IMR-90 (cell line): ENCODE measurements around the gene BAIAP2. TPM values are rescaled to one million over a fixed set of nuclear protein-coding genes. Genes with fewer than 3 reads are reported as not detected.

ENCODE experiments used
- ATAC-seq: fragments of 200-7000 bp; cut with Tn5 transposase; 2 replicates; pipeline ENCODE4 v1.9.1; 2020; ENCODE audit warnings: low read depth, mild to moderate bottlenecking, moderate library complexity
- BruUV-seq: library from RNA; stranded (reverse); fragments of 400-500 nt; replicated peaks from 2 replicates; lab custom pipeline; 2021; lab: Mats Ljungman, UMichigan
- CTCF ChIA-PET: fragments of 300-600 bp; formaldehyde crosslinking; extraction: SDS; loops from one replicate; lab custom pipeline; 2021; ENCODE audit warnings: antibody characterized with exemption; lab: Yijun Ruan, JAX
- POLR2A ChIA-PET: fragments of 300-600 bp; sonication (Branson Sonifier 250); formaldehyde crosslinking; loops from one replicate; lab custom pipeline; 2022; ENCODE audit warnings: antibody characterized with exemption; ENCODE audit not compliant: unreplicated experiment; lab: Charles Lee
- DNase-seq: peaks from one replicate; pipeline ENCODE4 v3.0.0; 2013
- H2AFZ ChIP-seq: replicated peaks from 2 replicates; pipeline ENCODE3; 2013; ENCODE audit warnings: low read length, mild to moderate bottlenecking; ENCODE audit not compliant: poor library complexity
- H2AK5ac ChIP-seq: 2 replicates; pipeline ENCODE4 v1.6.1; 2013; ENCODE audit warnings: low read depth, low read length, inconsistent platforms
- H2AK9ac ChIP-seq: replicated peaks from 2 replicates; pipeline ENCODE3; 2013; ENCODE audit warnings: mild to moderate bottlenecking, low read depth, low read length, moderate library complexity; ENCODE audit not compliant: poor library complexity
- H2BK120ac ChIP-seq: 2 replicates; pipeline ENCODE4 v1.6.1; 2013; ENCODE audit warnings: low read depth, low read length, inconsistent platforms
- H2BK15ac ChIP-seq: 3 replicates; pipeline ENCODE4 v1.6.1; 2013; ENCODE audit warnings: low read depth, low read length, inconsistent platforms
- H2BK20ac ChIP-seq: 2 replicates; pipeline ENCODE4 v1.6.1; 2013; ENCODE audit warnings: low read depth, mild to moderate bottlenecking, inconsistent platforms, low read length, moderate library complexity
- H2BK5ac ChIP-seq: 2 replicates; pipeline ENCODE4 v1.6.1; 2013; ENCODE audit warnings: mild to moderate bottlenecking, low read depth, low read length, inconsistent platforms; ENCODE audit not compliant: poor library complexity, severe bottlenecking
- H3K14ac ChIP-seq: replicated peaks from 2 replicates; pipeline ENCODE4 v1.6.1; 2013; ENCODE audit warnings: low read depth, low read length, inconsistent platforms
- H3K18ac ChIP-seq: 2 replicates; pipeline ENCODE4 v1.6.1; 2013; ENCODE audit warnings: low read depth, low read length, control low read depth
- H3K23ac ChIP-seq: 2 replicates; pipeline ENCODE4 v1.6.1; 2013; ENCODE audit warnings: low read depth, low read length, inconsistent platforms
- H3K27ac ChIP-seq: 2 replicates; pipeline ENCODE4 v1.5.1; 2013; ENCODE audit warnings: mild to moderate bottlenecking, control low read depth, low read length; ENCODE audit not compliant: insufficient read depth
- H3K27me3 ChIP-seq: 2 replicates; pipeline ENCODE4 v1.6.1; 2013; ENCODE audit warnings: low read length; ENCODE audit not compliant: control insufficient read depth, insufficient read depth
- H3K36me3 ChIP-seq: 2 replicates; pipeline ENCODE4 v1.6.1; 2013; ENCODE audit warnings: low read length, mixed read lengths; ENCODE audit not compliant: control insufficient read depth, insufficient read depth
- H3K4ac ChIP-seq: 2 replicates; pipeline ENCODE4 v1.6.1; 2013; ENCODE audit warnings: low read depth, low read length, inconsistent platforms
- H3K4me1 ChIP-seq: 2 replicates; pipeline ENCODE4 v1.6.1; 2013; ENCODE audit warnings: low read length, mixed read lengths; ENCODE audit not compliant: control insufficient read depth, insufficient read depth
- H3K4me2 ChIP-seq: 2 replicates; pipeline ENCODE4 v1.6.1; 2013; ENCODE audit warnings: low read depth, mild to moderate bottlenecking, control low read depth, low read length, moderate library complexity
- H3K4me3 ChIP-seq: 2 replicates; pipeline ENCODE4 v1.5.1; 2013; ENCODE audit warnings: low read depth, mild to moderate bottlenecking, control low read depth, low read length, moderate library complexity; ENCODE audit not compliant: insufficient read depth
- H3K56ac ChIP-seq: 2 replicates; pipeline ENCODE4 v1.6.1; 2013; ENCODE audit warnings: low read length, inconsistent platforms; ENCODE audit not compliant: insufficient read depth; ENCODE audit errors: extremely low read depth
- H3K79me1 ChIP-seq, 2 experiments: 2 replicates each; pipeline ENCODE4 v1.6.1; 2013; ENCODE audit warnings: low read length in 2 of 2, inconsistent platforms in 1 of 2, low read depth in 1 of 2
- H3K9ac ChIP-seq: 2 replicates; pipeline ENCODE4 v1.6.1; 2013; ENCODE audit warnings: low read depth, low read length, control low read depth
- H3K9me1 ChIP-seq: 2 replicates; pipeline ENCODE4 v1.6.1; 2013; ENCODE audit warnings: low read length, inconsistent platforms; ENCODE audit not compliant: insufficient read depth
- H3K9me3 ChIP-seq: 2 replicates; pipeline ENCODE4 v1.6.1; 2013; ENCODE audit warnings: low read length; ENCODE audit not compliant: control insufficient read depth, insufficient read depth
- H4K20me1 ChIP-seq: 2 replicates; pipeline ENCODE4 v1.6.1; 2013; ENCODE audit warnings: low read length, inconsistent platforms; ENCODE audit not compliant: insufficient read depth
- H4K5ac ChIP-seq: 2 replicates; pipeline ENCODE4 v1.6.1; 2013; ENCODE audit warnings: mild to moderate bottlenecking, low read depth, low read length, control low read depth
- H4K8ac ChIP-seq, 2 experiments: 2 replicates each; pipeline ENCODE4 v1.6.1; 2013; ENCODE audit warnings: low read depth in 2 of 2, low read length in 2 of 2, control low read depth in 1 of 2, inconsistent platforms in 1 of 2
- H4K91ac ChIP-seq: 2 replicates; pipeline ENCODE4 v1.6.1; 2013; ENCODE audit warnings: low read depth, low read length, inconsistent platforms; ENCODE audit not compliant: insufficient read depth
- BHLHE40 ChIP-seq: fragments of 150-350 bp; IDR thresholded peaks from 2 replicates; pipeline ENCODE4 v1.6.1; 2016; ENCODE audit warnings: mild to moderate bottlenecking, low read depth, low read length
- FOS ChIP-seq: fragments of 150-350 bp; IDR thresholded peaks from 2 replicates; pipeline ENCODE4 v1.6.1; 2016; ENCODE audit warnings: low read depth, low read length
- NFE2L2 ChIP-seq: fragments of 150-350 bp; IDR thresholded peaks from 2 replicates; pipeline ENCODE4 v1.6.1; 2016; ENCODE audit warnings: low read depth, mild to moderate bottlenecking, low read length
- WGBS, 2 experiments: methylation state at CpG; one replicate each; pipeline versions ENCODE4 v1.1.5 to v1.1.7; 2013; ENCODE audit warnings: missing lambda C conversion rate in 2 of 2; ENCODE audit not compliant: insufficient read length in 1 of 2; ENCODE audit errors: extremely low coverage in 2 of 2; 5-methylcytosine and 5-hydroxymethylcytosine counted together
- dilution Hi-C: fragments of 300-500 bp; cut with HindIII; formaldehyde crosslinking; loops from one replicate; pipeline ENCODE4 v1.14.3; 2018; ENCODE audit warnings: low sequenced_read_pairs; ENCODE audit not compliant: unreplicated experiment
- in situ Hi-C: fragments of 300-500 bp; cut with MboI; formaldehyde crosslinking; loops from 3 replicates; pipeline ENCODE4 v1.14.3; 2019; ENCODE audit warnings: low sequenced_read_pairs, inconsistent platforms, mixed read lengths
- intact Hi-C: fragments of 100-400 bp; cut with micrococcal nuclease; formaldehyde crosslinking; loops from 2 replicates; pipeline ENCODE4 v1.10.0; 2022
- polyA plus RNA-seq, 3 experiments: library from polyadenylated mRNA; depleted of rRNA; stranded (reverse); fragments of >200 nt; gene quantifications; 2 replicates each; pipeline ENCODE4 v1.2.3, GENCODE V29; 2012; ENCODE audit warnings: low replicate concordance in 1 of 3
- total RNA-seq: library from RNA; depleted of rRNA; stranded (reverse); fragments of >200 nt; gene quantifications from 2 replicates; pipeline ENCODE4 v1.2.3, GENCODE V29; 2012

The BAIAP2 gene
- total and polyA plus RNA-seq, 2 of the 4 experiments (the other 2 are of a cell fraction), result 18.3 to 32.6 TPM

GRCh38 chr17:81156866-81157805, 122.2 kb downstream of the BAIAP2 start:
- in situ Hi-C loops, result no loop called here
- Histone ChIP-seq H2BK120ac (no peak overlapping the region), H4K20me1 (no peaks in the 10 kb centered on the region), H3K9me3 (no peaks in the 10 kb centered on the region), H3K4me1 (no peaks in the 10 kb centered on the region), H2BK20ac (no peak overlapping the region), H2AK9ac (no peak overlapping the region), H3K9ac (no peak overlapping the region), H2AK5ac (no peak overlapping the region), H3K27ac (no peak overlapping the region), H3K27me3 (peaks cover 11% of the 10 kb centered on the region), H3K56ac (no peak overlapping the region), H3K4me2 (no peak overlapping the region), H3K9me1 (no peaks in the 10 kb centered on the region), H2AFZ (no peak overlapping the region), H4K91ac (no peak overlapping the region), H2BK15ac (no peak overlapping the region), H3K23ac (no peak overlapping the region), H2BK5ac (no peak overlapping the region), H4K8ac (no peak overlapping the region), H3K4ac (no peak overlapping the region), H4K5ac (no peak overlapping the region), H3K18ac (no peak overlapping the region), H3K79me1 (no peaks in the 10 kb centered on the region), H3K36me3 (no peaks in the 10 kb centered on the region), H3K4me3 (no peak overlapping the region), H3K14ac (no peak overlapping the region)
- WGBS, 2 experiments, result 84% methylated on average over 13 of the region's 38 CpGs; no CpG with 5 or more reads in 1 of the 2 experiments
- DNase-seq (no peak), ATAC-seq (no peak)
- TF ChIP-seq NFE2L2, result no peak
- TF ChIP-seq BHLHE40, result no peak
- TF ChIP-seq FOS, result no peak
- no TSS peak for BruUV-seq
- ChIA-PET POLR2A (interaction anchor here (0.6 kb wide), 1 partner anchor 364 kb away, joined by 4 read pairs; no protein-coding TSS in a partner anchor), CTCF (no interaction called here)
- dilution Hi-C loops, result no loop called here
- intact Hi-C loops, result no loop called here
